Measurements from ENCODE around the gene MREG.

DNA sequence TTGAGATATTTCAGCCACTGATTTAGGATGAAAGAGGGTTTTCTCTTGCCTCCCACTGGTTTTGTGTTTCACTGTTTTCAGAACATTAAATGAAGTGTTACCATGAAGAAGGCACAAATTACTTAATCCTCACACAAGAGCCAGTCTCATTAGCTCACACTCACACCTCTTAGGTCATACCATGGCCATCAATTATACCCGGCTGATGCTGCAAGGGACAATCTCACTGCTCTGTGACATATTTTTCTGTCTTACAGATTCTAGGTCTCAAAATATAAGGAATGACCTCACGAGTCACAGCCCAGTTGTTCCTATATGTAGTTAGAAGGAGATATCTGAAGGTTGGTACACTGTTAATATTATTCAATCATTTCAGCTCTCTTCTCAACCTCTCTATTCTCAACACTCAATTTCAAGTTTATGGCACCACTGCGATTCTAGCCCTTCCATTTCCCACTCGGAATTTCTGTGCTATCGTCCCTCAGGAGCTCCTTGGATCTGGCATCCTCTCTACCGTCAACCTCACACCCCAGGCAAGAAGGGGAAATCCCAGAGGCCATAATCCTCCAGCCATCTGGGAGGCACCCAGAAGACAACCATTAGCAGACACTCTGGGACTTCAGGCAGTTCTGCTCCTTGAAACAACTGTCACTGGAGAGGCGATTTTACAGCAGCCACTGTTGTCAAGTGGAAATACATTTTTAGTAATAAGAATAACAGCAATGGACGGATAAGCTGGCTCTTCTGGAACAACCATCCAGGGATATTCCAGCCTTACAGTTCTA, 101.9 kb downstream of the MREG start:
- TF ChIP-seq, protein P1, sequence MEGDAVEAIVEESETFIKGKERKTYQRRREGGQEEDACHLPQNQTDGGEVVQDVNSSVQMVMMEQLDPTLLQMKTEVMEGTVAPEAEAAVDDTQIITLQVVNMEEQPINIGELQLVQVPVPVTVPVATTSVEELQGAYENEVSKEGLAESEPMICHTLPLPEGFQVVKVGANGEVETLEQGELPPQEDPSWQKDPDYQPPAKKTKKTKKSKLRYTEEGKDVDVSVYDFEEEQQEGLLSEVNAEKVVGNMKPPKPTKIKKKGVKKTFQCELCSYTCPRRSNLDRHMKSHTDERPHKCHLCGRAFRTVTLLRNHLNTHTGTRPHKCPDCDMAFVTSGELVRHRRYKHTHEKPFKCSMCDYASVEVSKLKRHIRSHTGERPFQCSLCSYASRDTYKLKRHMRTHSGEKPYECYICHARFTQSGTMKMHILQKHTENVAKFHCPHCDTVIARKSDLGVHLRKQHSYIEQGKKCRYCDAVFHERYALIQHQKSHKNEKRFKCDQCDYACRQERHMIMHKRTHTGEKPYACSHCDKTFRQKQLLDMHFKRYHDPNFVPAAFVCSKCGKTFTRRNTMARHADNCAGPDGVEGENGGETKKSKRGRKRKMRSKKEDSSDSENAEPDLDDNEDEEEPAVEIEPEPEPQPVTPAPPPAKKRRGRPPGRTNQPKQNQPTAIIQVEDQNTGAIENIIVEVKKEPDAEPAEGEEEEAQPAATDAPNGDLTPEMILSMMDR (conservative IDR thresholded peaks at IDR 0.05), result no peak
- no peak for TF ChIP-seq EZH2 (IDR thresholded peaks at IDR 0.05; ENCODE audit: low read depth)

All from PC-9 (cell line).